Kidney epithelial cell (primary cell): ENCODE measurements around the gene SWI5. TPM values are rescaled to one million over a fixed set of nuclear protein-coding genes. Genes with fewer than 3 reads are reported as not detected.
"Not testable (repeated sequence)": the region's sequence is repeated elsewhere in the genome, so short reads cannot be mapped to it uniquely, and the experiment has no call there.

Source experiments
- DNase-seq: peaks from one replicate; pipeline ENCODE4 v3.0.0-alpha.2; 2010; ENCODE audit warnings: low read depth
- H3K27me3 ChIP-seq: 2 replicates; pipeline ENCODE4 v1.6.0; 2011; ENCODE audit warnings: low read length; ENCODE audit not compliant: control insufficient read depth, insufficient read depth
- H3K36me3 ChIP-seq: 2 replicates; pipeline ENCODE4 v1.5.1; 2011; ENCODE audit warnings: low read length; ENCODE audit not compliant: control insufficient read depth, insufficient read depth
- H3K4me3 ChIP-seq: 2 replicates; pipeline ENCODE4 v1.5.1; 2011; ENCODE audit warnings: low read depth, mild to moderate bottlenecking, control low read depth, low read length
- total RNA-seq: library from RNA; depleted of rRNA; stranded (reverse); fragments of >200 nt; gene quantifications from 2 replicates; pipeline ENCODE4 v1.2.3, GENCODE V29; 2015
- TF ChIP-seq, protein P1 (sequence below): IDR thresholded peaks from 2 replicates; pipeline ENCODE4 v1.5.1; 2011; ENCODE audit warnings: mild to moderate bottlenecking, moderate library complexity, low read length, control low read depth, inconsistent platforms; ENCODE audit not compliant: insufficient read depth, poor library complexity, severe bottlenecking

Gene SWI5
- total RNA-seq, 1 donor from 2014 or later: 45.5 TPM

DNA sequence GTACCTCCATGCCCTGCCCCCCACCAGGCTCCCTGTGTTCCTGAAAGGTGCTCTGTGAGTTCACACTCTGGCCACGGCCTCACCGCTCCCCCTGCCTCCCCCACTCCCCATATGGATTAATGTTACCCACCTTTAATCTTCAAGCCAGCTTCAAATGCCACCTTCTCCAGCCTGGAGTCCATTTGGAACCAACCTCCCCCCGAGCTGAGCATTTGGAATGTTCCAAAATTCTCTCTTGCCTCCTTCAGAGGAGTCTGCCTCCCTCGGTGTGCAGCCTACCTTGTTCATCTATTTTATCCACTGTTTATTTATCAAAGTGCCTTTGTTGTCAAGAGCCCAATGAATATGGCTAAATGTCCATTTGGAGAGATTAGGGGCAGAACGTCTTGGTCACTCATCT lies 4.6 kb upstream of the SWI5 start:
- peaks cover 1% of the 10 kb centered on the region for H3K36me3 ChIP-seq
- H3K27me3 ChIP-seq: no peaks in the 10 kb centered on the region

DNA sequence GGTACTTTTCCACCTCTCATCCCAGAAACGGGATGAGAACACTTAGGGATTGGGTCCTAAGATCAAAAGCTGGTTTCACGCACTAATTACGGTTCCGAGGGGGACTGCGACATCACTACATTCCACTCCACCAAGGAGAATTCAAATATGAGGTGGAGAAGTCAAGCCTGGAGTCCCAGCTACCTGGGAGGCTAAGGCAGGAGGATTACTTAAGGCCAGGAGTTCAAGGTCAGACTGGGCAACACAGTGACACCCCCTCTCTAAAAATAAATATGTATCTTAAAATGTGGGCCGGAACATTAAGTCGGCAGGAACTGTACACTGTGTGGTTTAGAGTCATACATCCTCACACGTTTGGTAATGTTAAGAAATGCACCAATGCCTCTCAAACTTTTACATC lies 1.8 kb upstream of the SWI5 start:
- Histone ChIP-seq H3K4me3 (no peak overlapping the region), H3K27me3 (no peaks in the 10 kb centered on the region), H3K36me3 (peaks cover 1% of the 10 kb centered on the region)
- DNase-seq: no peak
- TF ChIP-seq, protein P1, sequence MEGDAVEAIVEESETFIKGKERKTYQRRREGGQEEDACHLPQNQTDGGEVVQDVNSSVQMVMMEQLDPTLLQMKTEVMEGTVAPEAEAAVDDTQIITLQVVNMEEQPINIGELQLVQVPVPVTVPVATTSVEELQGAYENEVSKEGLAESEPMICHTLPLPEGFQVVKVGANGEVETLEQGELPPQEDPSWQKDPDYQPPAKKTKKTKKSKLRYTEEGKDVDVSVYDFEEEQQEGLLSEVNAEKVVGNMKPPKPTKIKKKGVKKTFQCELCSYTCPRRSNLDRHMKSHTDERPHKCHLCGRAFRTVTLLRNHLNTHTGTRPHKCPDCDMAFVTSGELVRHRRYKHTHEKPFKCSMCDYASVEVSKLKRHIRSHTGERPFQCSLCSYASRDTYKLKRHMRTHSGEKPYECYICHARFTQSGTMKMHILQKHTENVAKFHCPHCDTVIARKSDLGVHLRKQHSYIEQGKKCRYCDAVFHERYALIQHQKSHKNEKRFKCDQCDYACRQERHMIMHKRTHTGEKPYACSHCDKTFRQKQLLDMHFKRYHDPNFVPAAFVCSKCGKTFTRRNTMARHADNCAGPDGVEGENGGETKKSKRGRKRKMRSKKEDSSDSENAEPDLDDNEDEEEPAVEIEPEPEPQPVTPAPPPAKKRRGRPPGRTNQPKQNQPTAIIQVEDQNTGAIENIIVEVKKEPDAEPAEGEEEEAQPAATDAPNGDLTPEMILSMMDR: no peak

More for the DNA sequence above, 4.6 kb upstream of the SWI5 start:
- H3K4me3 ChIP-seq: no peak overlapping the region
- no peak for DNase-seq
- TF ChIP-seq, protein P1: no peak

DNA sequence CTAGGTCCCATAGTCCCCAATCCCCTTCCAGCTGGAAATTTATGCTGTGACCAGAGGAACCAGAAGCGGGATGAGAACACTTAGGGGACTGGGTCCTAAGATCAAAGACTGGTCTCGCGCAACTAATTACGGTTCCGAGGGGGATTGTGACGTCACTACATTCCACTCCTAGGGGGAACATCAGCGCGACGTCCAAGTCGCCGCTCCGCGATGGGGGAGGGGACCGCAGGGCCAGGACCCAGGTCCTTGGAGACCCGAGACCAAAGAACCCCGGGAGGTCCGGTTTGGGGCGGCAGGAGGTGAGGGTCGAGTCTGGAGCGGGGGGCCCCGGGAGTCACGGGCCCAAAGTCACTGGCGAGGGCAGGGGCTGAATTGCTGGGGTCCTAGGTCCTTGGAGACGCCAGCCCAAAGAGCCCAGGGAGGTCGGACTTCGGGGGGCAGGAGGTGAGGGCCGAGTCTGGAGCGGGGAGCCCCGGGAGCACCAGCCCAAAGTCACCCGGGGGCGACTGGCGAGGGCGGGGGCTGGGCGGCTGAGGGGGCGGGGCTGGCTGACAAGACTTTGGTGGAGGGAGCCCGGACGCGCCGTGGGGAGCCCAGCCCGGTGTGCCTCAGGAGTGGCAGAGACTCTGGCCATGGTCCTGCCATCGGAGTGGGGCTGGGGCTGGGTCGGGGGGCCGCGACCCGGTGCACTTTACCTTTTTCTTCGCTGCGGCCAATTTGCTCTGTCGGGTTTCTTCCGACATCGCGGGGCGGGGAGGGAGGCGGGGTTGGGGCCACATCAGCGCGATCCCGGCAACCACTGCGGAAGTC lies 673 bp upstream of the SWI5 start, which contains the start of gene GOLGA2:
TSS of gene GOLGA2 (minus strand) at position 810 of the 810 bp plus-strand sequence. CDS start at position 779, 31 bp downstream.
- Histone ChIP-seq H3K4me3 (peak within 1 kb of the TSS; percentile 79), H3K27me3 (no peaks in the 10 kb centered on the region), H3K36me3 (peaks cover 1% of the 10 kb centered on the region)
- DNase-seq: no peak
- TF ChIP-seq, protein P1: no peak

DNA sequence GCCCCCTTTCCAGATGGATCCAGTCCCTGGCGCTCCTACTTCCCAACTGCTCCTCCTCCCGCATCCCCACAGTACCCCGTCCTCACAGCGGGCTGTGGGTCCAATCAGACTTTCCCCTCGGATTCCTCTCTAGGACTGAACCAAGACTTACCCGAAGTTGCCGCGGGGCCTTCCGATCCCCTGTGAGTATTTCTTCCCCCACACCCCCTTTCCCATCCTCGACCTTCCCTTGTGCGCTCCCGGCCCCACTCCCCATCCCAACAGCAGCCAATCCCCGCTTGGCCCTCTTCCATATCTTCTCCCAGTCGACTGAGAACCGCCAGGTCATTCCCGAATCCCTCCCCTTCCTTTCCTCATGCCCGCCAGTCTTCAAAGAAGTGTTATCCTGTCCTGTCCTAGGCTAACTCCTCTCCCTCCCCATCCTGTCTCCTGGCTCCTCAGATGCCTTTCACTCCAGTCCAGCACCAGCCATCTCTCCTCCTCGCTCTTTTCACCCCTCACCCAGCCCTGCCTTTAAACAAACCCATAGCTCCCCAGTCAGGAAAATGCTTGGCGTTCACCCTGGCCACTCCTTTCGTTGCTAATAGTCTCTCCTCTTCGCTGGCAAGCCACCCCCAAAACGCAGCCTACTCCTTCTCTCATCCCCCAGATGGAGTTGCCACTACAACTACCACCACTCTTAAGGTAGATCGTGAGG lies 646 bp downstream of the SWI5 start:
- TF ChIP-seq, protein P1: no peak
- Histone ChIP-seq H3K27me3 (no peaks in the 10 kb centered on the region), H3K4me3 (peak overlapping the region; percentile 59), H3K36me3 (peaks cover 1% of the 10 kb centered on the region)
- DNase-seq: no peak

DNA sequence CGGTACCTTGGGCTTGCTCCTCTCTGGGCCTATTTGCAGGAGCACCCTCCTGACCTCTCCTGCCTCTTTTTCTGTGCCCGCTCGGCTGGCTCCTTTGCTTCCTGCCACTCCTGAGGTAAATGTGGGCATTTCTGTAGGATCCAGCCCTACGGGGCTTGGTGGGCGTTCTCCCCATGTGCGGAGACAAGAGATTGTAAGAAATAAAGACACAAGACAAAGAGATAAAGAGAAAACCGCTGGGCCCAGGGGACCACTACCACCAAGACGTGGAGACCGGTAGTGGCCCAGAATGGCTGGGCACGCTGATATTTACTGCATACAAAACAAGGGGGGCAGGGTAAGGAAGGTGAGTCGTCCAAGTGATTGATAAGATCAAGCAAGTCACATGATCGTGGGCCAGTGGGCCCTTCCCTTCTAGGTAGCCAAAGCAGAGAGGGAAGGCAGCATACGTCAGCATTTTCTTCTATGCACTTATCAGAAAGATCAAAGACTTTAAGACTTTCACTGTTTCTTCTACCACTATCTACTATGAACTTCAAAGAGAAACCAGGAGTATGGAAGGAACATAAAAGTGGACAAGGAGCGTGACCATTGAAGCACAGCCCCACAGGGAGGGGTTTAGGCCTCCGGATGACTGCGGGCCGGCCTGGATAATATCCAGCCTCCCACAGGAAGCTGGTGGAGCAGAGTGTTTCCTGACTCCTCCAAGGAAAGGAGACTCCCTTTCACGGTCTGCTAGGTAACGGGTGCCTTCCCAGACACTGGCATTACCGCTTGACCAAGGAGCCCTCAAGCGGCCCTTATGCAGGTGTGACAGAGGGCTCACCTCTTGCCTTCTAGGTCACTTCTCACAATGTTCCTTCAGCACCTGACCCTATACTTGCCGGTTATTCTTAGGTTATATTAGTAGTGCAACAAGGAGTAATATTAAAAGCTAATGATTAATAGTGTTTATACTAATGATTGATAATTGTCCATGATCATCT lies 3.3 kb downstream of the SWI5 start:
- DNase-seq: not testable (repeated sequence)

More for the DNA sequence above, 3.3 kb downstream of the SWI5 start:
- not testable (repeated sequence) for H3K36me3 ChIP-seq, H3K4me3 ChIP-seq, H3K27me3 ChIP-seq
